HG03159 (cell line): ENCODE measurements around the gene MYH13.
"Not testable (repeated sequence)": the region's sequence is repeated elsewhere in the genome, so short reads cannot be mapped to it uniquely, and the experiment has no call there.

Experiments used
- ATAC-seq: cut with Tn5 transposase; IDR thresholded peaks from one replicate; pipeline ENCODE4 v1.9.1; 2021; ENCODE audit warnings: mild to moderate bottlenecking, moderate library complexity; ENCODE audit not compliant: unreplicated experiment

MYH13 gene

DNA sequence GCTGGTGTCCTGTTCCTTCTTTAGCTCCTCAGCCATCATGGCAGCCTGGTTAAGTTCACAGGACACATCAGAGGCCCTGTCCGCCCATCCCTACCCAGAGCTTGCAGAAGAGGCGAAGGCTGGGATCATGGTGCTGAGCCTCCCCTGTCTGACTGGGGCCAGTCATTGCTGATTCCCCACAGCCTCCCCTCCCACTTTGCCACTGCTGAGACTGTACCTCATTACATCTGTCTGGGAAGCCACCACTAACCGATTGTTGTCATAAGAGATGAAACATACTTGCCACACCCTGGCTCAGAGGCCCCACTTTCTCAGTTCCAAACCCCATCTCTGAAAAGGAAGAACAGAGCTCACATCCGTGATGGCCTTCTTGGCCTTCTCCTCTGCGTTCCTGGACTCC is 66.2 kb downstream of the MYH13 start:
- no peak for ATAC-seq

- ATAC-seq, result no peak
These were observed 67.4 kb downstream of the MYH13 start for GRCh38 chr17:10305398-10305797.

- no peak for ATAC-seq
These were observed 68.0 kb downstream of the MYH13 start for GRCh38 chr17:10304758-10305300.

DNA sequence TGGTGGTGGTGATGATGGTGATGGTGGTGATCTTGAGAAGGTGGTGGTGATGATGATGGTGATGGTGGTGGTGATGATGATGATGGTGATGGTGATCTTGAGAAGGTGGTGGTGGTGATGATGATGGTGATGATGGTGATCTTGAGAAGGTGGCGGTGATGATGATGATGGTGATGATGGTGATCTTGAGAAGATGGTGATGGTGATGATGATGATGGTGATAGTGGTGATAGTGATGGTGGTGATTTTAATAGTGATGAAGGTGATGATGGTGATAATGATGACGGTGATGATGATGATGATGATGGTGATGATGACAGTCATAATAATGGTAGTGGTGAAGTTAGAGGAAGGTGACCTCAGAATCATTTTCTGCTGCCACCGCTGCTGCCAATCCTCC is 75.1 kb downstream of the MYH13 start:
- ATAC-seq, result no peak

DNA sequence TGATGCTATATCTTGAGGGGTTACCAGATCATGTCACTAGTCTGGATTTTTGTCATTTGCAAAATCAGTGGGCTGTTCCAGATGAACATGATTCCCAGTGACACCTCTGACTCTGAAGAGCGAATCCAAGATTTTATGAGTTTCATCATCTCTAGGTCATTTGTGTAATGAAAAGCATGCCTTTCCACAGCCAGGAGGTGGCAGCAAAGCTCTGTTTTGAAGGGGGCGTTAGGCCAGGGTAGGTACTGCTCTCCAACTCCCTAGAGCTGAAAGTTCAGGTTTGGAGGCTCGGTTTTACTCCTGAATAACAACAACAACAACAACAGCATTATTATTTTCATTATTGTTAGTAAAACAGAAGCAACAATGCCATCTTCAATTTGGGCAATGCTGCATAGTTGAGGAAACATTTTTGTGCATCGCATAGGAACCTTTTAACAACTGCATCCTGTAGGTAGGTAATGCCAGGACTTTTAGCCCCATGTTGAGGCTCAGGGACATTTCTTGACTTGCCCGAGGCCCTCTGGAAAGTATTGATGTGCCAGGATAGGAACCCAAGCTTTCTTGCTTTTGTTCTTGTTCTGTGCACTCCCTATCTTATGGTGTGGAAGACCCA is 77.0 kb downstream of the MYH13 start:
- no peak for ATAC-seq

DNA sequence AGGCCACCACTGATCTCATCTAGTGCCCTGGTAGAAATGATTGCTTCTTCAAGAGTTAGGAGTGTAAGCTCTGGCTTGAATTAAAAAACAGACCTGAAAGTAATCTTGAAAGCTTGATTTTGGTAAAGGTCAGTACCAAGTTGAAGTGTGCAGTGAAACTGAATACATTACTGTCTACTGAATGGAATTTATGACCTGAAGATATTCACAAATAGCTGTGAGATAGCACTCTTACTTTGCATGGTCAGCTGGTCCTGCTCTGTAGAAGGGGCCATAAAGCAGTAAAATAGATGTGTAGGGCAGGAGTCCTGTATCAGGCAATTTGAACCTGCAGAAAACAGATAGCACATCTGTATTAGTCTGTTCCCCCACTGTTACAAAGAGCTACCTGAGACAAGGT is 78.6 kb downstream of the MYH13 start:
- no peak for ATAC-seq

DNA sequence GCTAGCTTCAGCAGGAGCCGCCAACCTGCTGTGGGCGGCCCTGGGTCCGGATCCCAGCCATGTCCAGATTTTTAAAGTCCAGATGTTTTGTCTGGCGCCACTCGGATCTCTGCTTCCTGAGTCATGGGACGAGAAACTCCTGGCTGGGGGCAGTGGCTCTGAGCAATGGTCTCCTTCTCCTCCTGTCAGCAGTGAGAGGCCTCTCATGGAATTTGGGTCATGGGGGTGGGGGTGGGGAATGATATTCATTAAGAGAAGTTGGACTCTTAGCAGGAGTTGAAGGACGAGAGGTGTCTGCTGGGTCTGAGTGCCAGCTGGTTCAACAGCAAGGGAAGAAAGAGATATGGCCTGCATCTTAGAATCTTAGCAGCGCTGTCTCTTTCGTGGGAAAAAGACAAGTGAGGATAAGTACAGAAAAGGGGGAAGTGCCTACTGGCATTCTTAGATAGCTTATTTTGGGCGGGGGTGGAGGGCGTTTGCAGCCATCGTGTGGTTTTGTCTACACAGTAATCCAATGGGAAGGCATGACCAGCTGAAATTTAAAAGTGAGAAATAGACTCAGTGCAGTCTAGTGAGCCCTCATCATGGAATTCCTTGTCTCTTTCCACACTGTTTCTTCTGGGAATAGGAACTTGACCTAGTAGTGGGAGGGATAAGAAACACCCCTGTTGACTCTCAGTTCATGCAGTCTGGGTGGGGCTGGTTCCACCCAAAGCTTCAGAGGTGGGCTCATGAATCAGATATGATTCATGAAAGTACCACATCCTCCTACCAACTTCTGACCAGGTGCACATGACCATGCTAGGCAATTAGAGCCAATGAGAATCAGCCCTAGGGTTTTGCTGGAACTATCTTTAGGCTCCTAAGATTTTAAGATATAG is 80.5 kb downstream of the MYH13 start:
- ATAC-seq, result peak; percentile 60

DNA sequence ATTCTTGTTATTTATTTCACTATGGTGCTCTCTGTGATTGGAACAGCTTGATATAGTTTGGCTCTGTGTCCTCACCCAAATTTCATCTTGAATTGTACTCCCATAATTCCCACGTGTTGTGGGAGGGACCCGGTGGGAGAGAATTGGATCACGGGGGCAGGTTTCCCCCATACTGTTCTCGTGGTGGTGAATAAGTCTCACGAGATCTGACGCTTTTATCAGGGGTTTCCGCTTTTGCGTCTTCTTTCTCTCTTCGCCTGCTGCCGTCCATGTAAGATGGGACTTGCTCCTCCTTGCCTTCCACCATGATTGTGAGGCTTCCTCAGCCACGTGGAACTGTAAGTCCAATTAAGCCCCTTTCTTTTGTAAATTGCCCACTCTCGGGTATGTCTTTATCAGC is 81.2 kb downstream of the MYH13 start:
- ATAC-seq, result not testable (repeated sequence)

- no peak for ATAC-seq
These were observed 82.8 kb downstream of the MYH13 start for GRCh38 chr17:10290041-10290440.

DNA sequence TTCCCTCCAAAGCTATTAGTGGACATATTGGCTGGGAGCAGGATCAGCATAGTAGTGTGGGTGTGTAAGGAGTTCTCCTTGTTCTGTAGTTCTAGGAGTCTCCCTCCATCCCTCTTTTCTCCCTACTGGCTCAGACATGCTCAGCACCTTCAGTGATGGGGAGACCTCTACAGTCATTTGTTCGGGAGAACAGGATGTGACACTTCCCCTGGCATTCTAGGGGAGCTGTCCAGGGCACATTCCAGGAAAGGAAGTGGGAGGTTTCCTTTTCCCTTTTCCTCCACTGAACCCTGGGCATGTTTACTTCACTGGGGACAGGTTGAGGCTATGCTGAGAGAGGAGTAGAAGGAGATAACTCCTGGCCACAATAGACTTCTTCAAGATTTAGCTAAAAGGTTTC is 86.5 kb downstream of the MYH13 start:
- no peak for ATAC-seq

DNA sequence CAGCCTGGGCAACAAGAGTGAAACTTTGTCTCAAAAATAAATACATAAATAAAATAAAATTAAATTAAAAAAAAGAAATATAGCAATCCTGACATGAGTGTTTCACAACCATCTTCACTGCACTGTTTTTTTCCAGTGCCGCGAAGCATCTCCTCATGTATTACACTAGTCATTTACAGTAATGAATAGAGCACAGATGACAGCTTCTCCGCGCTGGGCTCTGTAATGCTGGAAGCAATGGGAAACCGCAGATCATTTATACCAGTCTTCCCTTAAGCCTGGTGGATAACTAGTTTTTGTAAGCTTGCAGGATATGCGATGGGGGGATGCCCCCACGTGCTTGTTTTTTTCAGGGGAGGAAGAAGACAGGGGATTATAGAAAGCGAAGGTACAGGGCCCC is 86.9 kb downstream of the MYH13 start:
- ATAC-seq, result no peak

- ATAC-seq, result no peak
These were observed 92.7 kb downstream of the MYH13 start for GRCh38 chr17:10280068-10280467.

GRCh38 chr17:10278218-10278617 is 94.6 kb downstream of the MYH13 start:
- ATAC-seq, result no peak

- no peak for ATAC-seq
These were observed 96.4 kb downstream of the MYH13 start for GRCh38 chr17:10276436-10276835.

GRCh38 chr17:10275418-10275817 is 97.4 kb downstream of the MYH13 start:
- ATAC-seq, result no peak

- no peak for ATAC-seq
These were observed 101.7 kb downstream of the MYH13 start for GRCh38 chr17:10271106-10271562.

- ATAC-seq, result no peak
These were observed 102.5 kb downstream of the MYH13 start for GRCh38 chr17:10270258-10270657.

GRCh38 chr17:10268005-10268404 is 104.8 kb downstream of the MYH13 start:
- ATAC-seq, result no peak

GRCh38 chr17:10266296-10266876 is 106.4 kb downstream of the MYH13 start:
- no peak for ATAC-seq

GRCh38 chr17:10265100-10265810 is 107.6 kb downstream of the MYH13 start:
- no peak for ATAC-seq

DNA sequence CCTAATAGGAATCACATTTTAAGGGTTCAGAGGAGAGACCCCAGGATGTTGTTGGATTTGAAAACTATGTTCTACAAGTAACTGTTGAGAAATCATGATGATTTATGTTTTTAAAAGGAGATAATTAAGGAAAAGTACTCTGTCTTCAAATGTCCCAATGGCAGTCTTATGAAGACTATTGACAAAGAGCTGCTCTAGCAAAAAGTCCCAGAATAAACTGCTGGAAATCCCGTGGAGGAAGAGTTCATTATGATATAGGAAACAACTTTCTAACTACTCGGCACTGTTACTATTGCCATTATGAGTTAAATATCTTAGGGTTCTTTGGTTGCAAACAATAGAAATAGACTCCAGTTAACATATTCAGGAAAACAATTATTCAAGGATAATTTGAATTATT is 108.8 kb downstream of the MYH13 start:
- ATAC-seq, result no peak
